AG10803 (cell line): ENCODE results near the gene EPS15.

Experiments
- DNase-seq: peaks from one replicate; pipeline ENCODE4 v3.0.0; 2010; ENCODE audit warnings: low read depth
- H3K4me3 ChIP-seq: 2 replicates; pipeline ENCODE4 v1.5.1; 2011; ENCODE audit warnings: mild to moderate bottlenecking, low read length, control low read depth
- TF ChIP-seq, protein P1 (sequence below): conservative IDR thresholded peaks from 2 replicates; pipeline ENCODE4 v1.5.1; 2011; ENCODE audit warnings: mild to moderate bottlenecking, low read length, control low read depth, inconsistent platforms

Gene EPS15

DNA sequence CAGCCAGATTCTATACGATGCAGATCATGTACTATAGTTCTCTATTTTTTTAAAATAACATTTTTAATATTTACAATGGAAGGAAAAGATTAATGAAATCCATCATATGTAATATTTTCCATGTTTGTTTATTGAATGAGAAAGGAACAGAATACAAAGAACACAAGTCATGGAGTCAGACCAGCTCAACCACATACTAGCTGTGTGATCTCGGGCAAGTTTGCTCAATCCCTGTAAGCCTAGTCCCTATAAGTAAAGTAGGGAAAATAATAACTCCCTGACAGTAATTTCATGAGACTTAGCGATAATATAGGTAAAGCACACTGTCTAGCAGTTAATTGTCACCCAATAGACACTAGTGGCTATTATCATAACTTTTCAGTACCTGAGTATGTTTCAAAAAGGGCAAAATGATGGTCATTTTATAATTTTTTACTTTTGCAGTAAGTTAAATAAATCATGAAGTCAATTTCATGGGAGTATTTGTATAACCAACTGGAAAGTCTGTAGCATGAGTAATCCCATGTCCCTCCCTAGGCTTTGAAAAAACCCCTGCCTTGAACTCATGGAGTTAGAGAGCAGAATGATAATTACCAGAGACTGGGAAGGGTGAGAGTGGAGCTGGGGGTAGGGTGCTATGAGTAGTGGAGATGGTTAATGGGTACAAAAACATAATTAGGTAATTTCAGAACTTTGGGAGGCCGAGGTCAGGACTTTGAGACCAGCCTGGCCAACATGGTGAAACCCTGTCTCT is 37.0 kb upstream of the EPS15 start:
- TF ChIP-seq, protein P1, sequence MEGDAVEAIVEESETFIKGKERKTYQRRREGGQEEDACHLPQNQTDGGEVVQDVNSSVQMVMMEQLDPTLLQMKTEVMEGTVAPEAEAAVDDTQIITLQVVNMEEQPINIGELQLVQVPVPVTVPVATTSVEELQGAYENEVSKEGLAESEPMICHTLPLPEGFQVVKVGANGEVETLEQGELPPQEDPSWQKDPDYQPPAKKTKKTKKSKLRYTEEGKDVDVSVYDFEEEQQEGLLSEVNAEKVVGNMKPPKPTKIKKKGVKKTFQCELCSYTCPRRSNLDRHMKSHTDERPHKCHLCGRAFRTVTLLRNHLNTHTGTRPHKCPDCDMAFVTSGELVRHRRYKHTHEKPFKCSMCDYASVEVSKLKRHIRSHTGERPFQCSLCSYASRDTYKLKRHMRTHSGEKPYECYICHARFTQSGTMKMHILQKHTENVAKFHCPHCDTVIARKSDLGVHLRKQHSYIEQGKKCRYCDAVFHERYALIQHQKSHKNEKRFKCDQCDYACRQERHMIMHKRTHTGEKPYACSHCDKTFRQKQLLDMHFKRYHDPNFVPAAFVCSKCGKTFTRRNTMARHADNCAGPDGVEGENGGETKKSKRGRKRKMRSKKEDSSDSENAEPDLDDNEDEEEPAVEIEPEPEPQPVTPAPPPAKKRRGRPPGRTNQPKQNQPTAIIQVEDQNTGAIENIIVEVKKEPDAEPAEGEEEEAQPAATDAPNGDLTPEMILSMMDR = no peak
- H3K4me3 ChIP-seq = no peak overlapping the region
- no peak for DNase-seq

DNA sequence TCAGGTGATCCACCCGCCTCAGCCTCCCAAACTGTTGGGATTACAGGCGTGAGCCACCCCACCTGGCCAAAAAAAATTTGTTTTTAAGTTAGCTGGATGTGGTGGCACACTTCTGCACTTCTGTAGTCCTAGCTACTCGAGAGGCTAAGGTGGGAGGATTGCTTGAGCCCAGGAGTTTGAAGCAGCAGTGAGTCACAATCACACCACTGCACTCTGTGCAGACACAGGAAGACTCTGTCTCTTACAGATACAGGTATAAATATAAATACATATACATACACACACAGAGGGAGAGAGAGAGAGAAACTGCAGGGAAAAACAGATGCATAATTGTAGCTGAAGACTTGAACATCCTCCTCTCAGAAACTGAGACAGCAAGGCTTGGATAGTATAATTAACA is 34.8 kb upstream of the EPS15 start:
- no peak overlapping the region for H3K4me3 ChIP-seq
- no peak for DNase-seq
- TF ChIP-seq, protein P1 = no peak

DNA sequence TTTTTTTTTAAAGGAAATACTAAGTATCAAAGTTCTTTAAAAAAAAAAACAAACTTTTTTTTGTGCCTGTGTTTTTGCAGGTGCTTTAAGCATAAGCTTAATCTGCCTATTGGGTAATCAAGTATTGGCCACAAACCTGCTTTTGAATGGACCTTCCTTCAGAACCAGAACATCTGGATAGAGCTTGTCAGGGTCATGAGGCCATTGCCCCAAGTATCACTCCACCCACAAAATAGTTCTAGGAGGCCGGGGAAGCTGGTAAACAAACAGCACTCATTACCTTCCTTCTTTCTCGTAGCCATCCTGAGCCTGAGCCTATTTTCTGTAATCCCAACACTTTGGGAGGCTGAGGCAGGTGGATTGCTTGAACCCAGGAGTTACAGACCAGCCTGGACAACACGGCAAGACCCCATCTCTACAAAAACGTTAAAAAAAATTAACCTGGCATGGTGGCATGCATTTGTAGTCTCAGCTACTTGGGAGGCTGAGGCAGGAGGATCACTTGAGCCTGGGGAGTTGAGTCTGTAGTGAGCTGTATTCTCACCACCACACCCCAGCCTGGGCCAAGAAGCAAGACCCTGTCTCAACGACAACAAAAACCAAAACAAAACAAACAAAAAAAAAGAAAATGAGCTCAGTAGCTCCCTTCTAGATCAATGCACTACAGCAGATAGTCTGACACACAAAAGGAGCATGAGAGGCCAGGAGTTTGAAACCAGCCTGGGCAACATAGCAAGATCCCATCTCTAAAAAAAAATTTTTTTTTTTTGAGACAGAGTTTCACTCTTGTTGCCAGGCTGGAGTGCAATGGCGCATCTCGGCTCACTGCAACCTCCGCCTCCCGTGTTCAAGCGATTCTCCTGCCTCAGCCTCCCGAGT is 34.1 kb upstream of the EPS15 start:
- TF ChIP-seq, protein P1 = no peak
- no peak for DNase-seq
- H3K4me3 ChIP-seq = no peak overlapping the region

DNA sequence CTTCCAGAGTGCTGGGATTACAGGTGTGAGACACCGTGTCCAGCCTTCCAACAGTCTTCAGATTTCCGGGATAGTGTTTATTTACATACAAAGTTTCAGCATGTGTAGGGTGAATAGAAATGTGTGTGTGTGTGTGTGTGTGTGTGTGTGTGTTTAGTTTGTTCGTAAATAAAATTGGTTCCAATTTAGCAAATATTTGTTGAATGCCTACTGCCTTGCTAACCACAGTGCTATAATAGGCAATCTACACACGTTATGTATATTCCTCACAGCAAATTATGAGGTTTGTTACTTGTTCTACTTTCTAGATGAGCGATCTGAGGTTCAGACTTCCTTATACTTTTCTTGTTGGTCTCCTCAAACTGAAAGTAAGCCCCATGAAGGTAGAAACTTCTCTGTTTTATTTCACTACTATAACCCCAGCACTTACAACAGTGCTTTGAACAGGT is 32.8 kb upstream of the EPS15 start:
- TF ChIP-seq, protein P1 = no peak
- DNase-seq = no peak
- H3K4me3 ChIP-seq = no peak overlapping the region

DNA sequence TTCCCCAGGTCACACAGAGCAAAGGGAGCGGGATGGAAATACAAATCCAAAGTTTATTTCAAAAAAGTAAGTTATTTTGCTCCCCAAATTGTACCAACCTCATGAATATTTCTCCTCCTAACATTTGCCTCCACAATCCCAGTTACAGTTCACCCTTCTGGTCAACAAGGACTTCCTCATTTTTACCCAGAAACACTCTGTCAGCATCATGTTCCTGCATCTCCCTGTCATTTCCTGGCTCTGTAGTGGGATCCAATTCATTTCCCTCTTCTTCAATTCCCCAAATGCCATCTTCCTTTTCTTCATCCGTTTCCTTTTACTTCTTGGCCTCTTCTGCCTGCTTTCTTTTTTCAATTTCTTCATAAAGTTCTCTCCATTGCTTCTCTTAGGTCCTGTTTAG is 32.0 kb upstream of the EPS15 start:
- no peak for DNase-seq
- TF ChIP-seq, protein P1 = no peak
- no peak overlapping the region for H3K4me3 ChIP-seq

DNA sequence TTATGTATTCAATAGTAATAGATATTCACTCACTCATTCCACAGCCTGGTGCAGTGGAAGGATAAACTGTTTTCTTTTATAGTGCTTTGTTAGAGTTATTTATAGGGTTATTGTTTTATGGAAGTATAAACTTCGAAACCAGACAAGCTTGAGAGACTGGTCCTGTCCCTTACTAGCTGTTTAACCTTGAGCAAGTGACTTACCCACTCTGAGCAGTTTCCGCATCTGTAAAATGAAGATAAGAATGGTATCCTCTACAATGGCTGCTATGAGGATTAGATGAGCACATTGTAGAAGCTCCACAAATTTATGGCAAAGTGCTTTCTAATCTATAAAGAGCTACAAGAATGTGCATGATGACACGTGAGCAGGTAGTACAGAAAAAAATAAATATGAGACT is 30.8 kb upstream of the EPS15 start:
- TF ChIP-seq, protein P1 = no peak
- no peak overlapping the region for H3K4me3 ChIP-seq
- DNase-seq = no peak
